Measurements from ENCODE around the gene ITFG1. TPM values are rescaled to one million over a fixed set of nuclear protein-coding genes. Genes with fewer than 3 reads are reported as not detected.

The ITFG1 gene
- total RNA-seq, 1 donor from 2014 or later = 69.4 TPM

DNA sequence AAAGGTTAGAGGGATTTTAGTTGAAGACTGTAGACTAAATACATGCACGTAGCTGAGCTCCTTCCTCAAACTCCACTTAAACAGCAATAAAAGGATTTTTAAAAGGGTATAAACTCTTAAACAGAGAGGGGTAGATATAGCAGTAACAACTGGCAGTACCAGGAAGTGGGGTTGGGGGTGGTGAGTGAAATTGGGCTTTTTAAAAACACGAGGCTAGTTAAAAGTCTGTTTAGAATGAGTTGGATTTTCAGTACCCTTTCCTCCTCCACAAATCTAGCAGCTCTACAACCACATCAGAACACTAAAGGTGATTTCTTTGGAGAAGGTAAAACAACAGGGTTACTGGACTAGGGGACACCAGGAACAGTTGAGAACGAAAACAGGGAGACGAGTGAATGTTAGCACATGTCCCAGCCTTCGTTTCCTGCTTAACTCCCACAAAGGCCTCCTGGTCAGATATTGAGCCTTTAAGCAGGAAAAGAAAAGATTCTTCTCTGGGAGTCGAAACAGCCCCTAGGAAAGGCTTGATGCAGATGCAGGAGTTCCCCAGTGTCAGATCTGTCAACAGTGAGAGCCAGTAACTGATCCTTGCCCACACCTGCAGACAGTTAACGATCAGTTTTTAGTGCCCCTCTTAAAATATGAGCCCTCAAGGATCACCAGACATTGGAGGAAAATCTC, 331.0 kb downstream of the ITFG1 start:
- DNase-seq (ENCODE audit: extremely low read depth, low read depth, low spot score) = no peak

DNA sequence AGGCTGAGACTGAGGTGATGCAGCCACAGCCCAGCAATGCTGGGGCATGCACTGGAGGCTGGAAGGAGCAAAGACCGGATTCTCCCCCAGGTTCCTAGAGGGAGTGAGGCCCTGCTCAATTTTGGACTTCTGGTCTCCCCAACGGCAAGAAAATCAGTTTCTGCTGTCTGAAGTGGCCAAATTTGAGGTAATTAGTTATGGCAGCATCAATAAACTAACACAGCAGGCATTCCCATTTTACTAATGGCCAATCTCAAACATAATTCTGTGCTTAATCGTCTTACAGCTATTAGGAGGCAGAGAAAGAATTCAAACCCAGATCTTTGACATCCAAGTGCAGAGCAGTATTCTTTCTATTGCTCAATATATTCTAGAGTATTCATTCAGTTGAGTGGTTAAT, 333.3 kb downstream of the ITFG1 start:
- DNase-seq (ENCODE audit: extremely low read depth, low read depth, low spot score) = no peak

- DNase-seq (ENCODE audit: extremely low read depth, low read depth, low spot score) = no peak
Measured at GRCh38 chr16:47125757-47126156, 335.1 kb downstream of the ITFG1 start.

- DNase-seq (ENCODE audit: extremely low read depth, low read depth, low spot score) = no peak
Measured at GRCh38 chr16:47113130-47113529, 347.7 kb downstream of the ITFG1 start.

GRCh38 chr16:47110939-47111338, 349.9 kb downstream of the ITFG1 start:
- DNase-seq (ENCODE audit: extremely low read depth, low read depth, low spot score) = no peak

DNA sequence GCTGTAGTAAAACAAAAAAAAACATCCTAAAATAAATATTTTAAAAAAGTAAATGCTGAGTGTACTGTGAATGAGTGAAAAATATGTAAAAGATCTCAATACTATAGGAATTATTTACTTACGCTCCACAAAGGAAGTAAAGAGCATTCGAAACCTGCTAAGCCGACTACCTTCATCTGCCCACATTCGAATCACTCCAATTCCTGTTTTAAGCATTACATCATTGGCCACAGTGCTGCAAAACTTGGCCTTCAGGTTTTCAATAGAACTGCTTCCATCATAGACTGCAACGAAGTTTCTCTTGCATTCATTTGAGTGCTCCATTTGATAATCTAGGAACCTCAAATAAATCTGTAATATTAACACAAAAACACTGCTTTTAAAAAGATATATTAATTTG, 351.5 kb downstream of the ITFG1 start:
- DNase-seq (ENCODE audit: extremely low read depth, low read depth, low spot score) = no peak

Other genes starting within 250 kb of the ITFG1 start
- gene PHKB, start 268 bp upstream of the ITFG1 start, total RNA-seq = 59.1 and 63.0 TPM in 2 replicates